Measurements from ENCODE around the gene PIK3R3.

The PIK3R3 gene

GRCh38 chr1:46056325-46056724, 76.1 kb downstream of the PIK3R3 start:
- Histone ChIP-seq H3K79me2 (ENCODE audit: insufficient read depth, low read length) (no peaks in the 10 kb centered on the region), H3K27ac (ENCODE audit: low read depth, low read length) (no peak overlapping the region)
- no peak for TF ChIP-seq EZH2phosphoT487 (conservative IDR thresholded peaks at IDR 0.05; ENCODE audit: low read length)
- no peak for TF ChIP-seq CTCF (IDR thresholded peaks at IDR 0.05; ENCODE audit: insufficient read depth, low read length, poor library complexity, severe bottlenecking)

GRCh38 chr1:46053734-46054133, 78.7 kb downstream of the PIK3R3 start:
- Histone ChIP-seq H3K4me2 (ENCODE audit: low read depth, low read length, poor library complexity, severe bottlenecking) (no peak overlapping the region), H3K9me2 (replicated peaks; ENCODE audit: insufficient read depth, low read length) (no peaks in the 10 kb centered on the region), H3K27ac (ENCODE audit: low read depth, low read length) (no peak overlapping the region), H3K36me3 (ENCODE audit: low read length) (no peaks in the 10 kb centered on the region), H3K79me2 (ENCODE audit: insufficient read depth, low read length) (no peaks in the 10 kb centered on the region), H2AFZ (ENCODE audit: low read depth, low read length, severe bottlenecking) (no peak overlapping the region), H4K20me1 (ENCODE audit: low read depth, low read length) (no peaks in the 10 kb centered on the region), H3K9me3 (ENCODE audit: insufficient read depth, low read length) (no peaks in the 10 kb centered on the region), H3K4me3 (ENCODE audit: insufficient read depth, low read length, poor library complexity, severe bottlenecking) (no peak overlapping the region), H3K27me3 (ENCODE audit: low read length) (no peaks in the 10 kb centered on the region), H3F3A (ENCODE audit: insufficient read depth) (no peaks in the 10 kb centered on the region), H3K9ac (ENCODE audit: low read length) (no peak overlapping the region)
- TF ChIP-seq CTCF (IDR thresholded peaks at IDR 0.05; ENCODE audit: insufficient read depth, low read length, poor library complexity, severe bottlenecking) (no peak), EZH2phosphoT487 (conservative IDR thresholded peaks at IDR 0.05; ENCODE audit: low read length) (no peak)

More at GRCh38 chr1:46056325-46056724, 76.1 kb downstream of the PIK3R3 start:
- Histone ChIP-seq H3K27me3 (ENCODE audit: low read length) (no peaks in the 10 kb centered on the region), H3K36me3 (ENCODE audit: low read length) (no peaks in the 10 kb centered on the region), H3K4me2 (ENCODE audit: low read depth, low read length, poor library complexity, severe bottlenecking) (no peak overlapping the region), H3K9me2 (replicated peaks; ENCODE audit: insufficient read depth, low read length) (no peaks in the 10 kb centered on the region), H3F3A (ENCODE audit: insufficient read depth) (no peaks in the 10 kb centered on the region), H3K9ac (ENCODE audit: low read length) (no peak overlapping the region), H3K9me3 (ENCODE audit: insufficient read depth, low read length) (no peaks in the 10 kb centered on the region), H4K20me1 (ENCODE audit: low read depth, low read length) (no peaks in the 10 kb centered on the region), H2AFZ (ENCODE audit: low read depth, low read length, severe bottlenecking) (no peak overlapping the region), H3K4me3 (ENCODE audit: insufficient read depth, low read length, poor library complexity, severe bottlenecking) (no peak overlapping the region)

GRCh38 chr1:46044116-46044515, 88.3 kb downstream of the PIK3R3 start:
- H3K36me3 ChIP-seq (ENCODE audit: low read length) = no peaks in the 10 kb centered on the region
- H3K4me2 ChIP-seq (ENCODE audit: low read depth, low read length, poor library complexity, severe bottlenecking) = peak overlapping the region; percentile 26
- peaks cover 51% of the 10 kb centered on the region for H3F3A ChIP-seq (ENCODE audit: insufficient read depth)

More at GRCh38 chr1:46044116-46044515, 88.3 kb downstream of the PIK3R3 start:
- H3K27ac ChIP-seq (ENCODE audit: low read depth, low read length) = peak overlapping the region; percentile 83
- H3K9ac ChIP-seq (ENCODE audit: low read length) = no peak overlapping the region
- TF ChIP-seq EZH2phosphoT487 (conservative IDR thresholded peaks at IDR 0.05; ENCODE audit: low read length) = no peak
- no peak for TF ChIP-seq CTCF (IDR thresholded peaks at IDR 0.05; ENCODE audit: insufficient read depth, low read length, poor library complexity, severe bottlenecking)
- no peak overlapping the region for H3K4me3 ChIP-seq (ENCODE audit: insufficient read depth, low read length, poor library complexity, severe bottlenecking)
- H4K20me1 ChIP-seq (ENCODE audit: low read depth, low read length) = no peaks in the 10 kb centered on the region
- no peaks in the 10 kb centered on the region for H3K9me2 ChIP-seq (replicated peaks; ENCODE audit: insufficient read depth, low read length)
- H3K9me3 ChIP-seq (ENCODE audit: insufficient read depth, low read length) = no peaks in the 10 kb centered on the region
- no peak overlapping the region for H2AFZ ChIP-seq (ENCODE audit: low read depth, low read length, severe bottlenecking)
- H3K27me3 ChIP-seq (ENCODE audit: low read length) = no peaks in the 10 kb centered on the region
- H3K79me2 ChIP-seq (ENCODE audit: insufficient read depth, low read length) = no peaks in the 10 kb centered on the region
